HG03025 (cell line): ENCODE data around the gene LYPD8.
"Not testable (repeated sequence)": the region's sequence is repeated elsewhere in the genome, so short reads cannot be mapped to it uniquely, and the experiment has no call there.

Experiments
- ATAC-seq: cut with Tn5 transposase; IDR thresholded peaks from one replicate; pipeline ENCODE4 v1.9.1; 2021; ENCODE audit warnings: mild to moderate bottlenecking, moderate library complexity; ENCODE audit not compliant: unreplicated experiment, low FRiP score

The LYPD8 gene

GRCh38 chr1:248755517-248755916 lies at the start of gene LYPD8:
LYPD8 (minus strand) TSS chr1:248755759; CDS start chr1:248751081, 4,678 bp downstream.
- no peak for ATAC-seq

GRCh38 chr1:248804771-248805681 lies 49.5 kb upstream of the LYPD8 start:
- ATAC-seq: peak; percentile 96

- not testable (repeated sequence) for ATAC-seq
These were observed 47.9 kb upstream of the LYPD8 start for GRCh38 chr1:248803501-248803900.

GRCh38 chr1:248802454-248802853 lies 46.9 kb upstream of the LYPD8 start:
- no peak for ATAC-seq

- ATAC-seq: no peak
These were observed 44.9 kb upstream of the LYPD8 start for GRCh38 chr1:248800459-248800858.

GRCh38 chr1:248798791-248799190 lies 43.2 kb upstream of the LYPD8 start:
- ATAC-seq: no peak

GRCh38 chr1:248794663-248795062 lies 39.1 kb upstream of the LYPD8 start:
- ATAC-seq: not testable (repeated sequence)

- peak; percentile 74 for ATAC-seq
These were observed 38.0 kb upstream of the LYPD8 start for GRCh38 chr1:248793592-248793991.

- peak; percentile 48 for ATAC-seq
These were observed 36.8 kb upstream of the LYPD8 start for GRCh38 chr1:248792342-248792741.

- ATAC-seq: no peak
These were observed 35.5 kb upstream of the LYPD8 start for GRCh38 chr1:248791010-248791409.

GRCh38 chr1:248790456-248790855 lies 34.9 kb upstream of the LYPD8 start:
- no peak for ATAC-seq

- not testable (repeated sequence) for ATAC-seq
These were observed 33.8 kb upstream of the LYPD8 start for GRCh38 chr1:248789337-248789736.

- ATAC-seq: no peak
These were observed 32.8 kb upstream of the LYPD8 start for GRCh38 chr1:248788327-248788726.

- ATAC-seq: no peak
These were observed 31.9 kb upstream of the LYPD8 start for GRCh38 chr1:248787430-248787829.

GRCh38 chr1:248786156-248786555 lies 30.6 kb upstream of the LYPD8 start:
- ATAC-seq: no peak

GRCh38 chr1:248783367-248783766 lies 27.8 kb upstream of the LYPD8 start:
- ATAC-seq: no peak

GRCh38 chr1:248782416-248783141 lies 27.0 kb upstream of the LYPD8 start:
- ATAC-seq: no peak

- no peak for ATAC-seq
These were observed 23.8 kb upstream of the LYPD8 start for GRCh38 chr1:248779350-248779749.

GRCh38 chr1:248778906-248779305 lies 23.3 kb upstream of the LYPD8 start:
- no peak for ATAC-seq

- ATAC-seq: no peak
These were observed 21.4 kb upstream of the LYPD8 start for GRCh38 chr1:248776991-248777390.

- no peak for ATAC-seq
These were observed 19.9 kb upstream of the LYPD8 start for GRCh38 chr1:248775441-248775840.

GRCh38 chr1:248759644-248760043 lies 4.1 kb upstream of the LYPD8 start:
- no peak for ATAC-seq
